ENCODE data around the gene TNNI3K. TPM values are rescaled to one million over a fixed set of nuclear protein-coding genes. Genes with fewer than 3 reads are reported as not detected.

Gene TNNI3K
- polyA plus RNA-seq, 1 donor from 2014 or later = 3.5 TPM

DNA sequence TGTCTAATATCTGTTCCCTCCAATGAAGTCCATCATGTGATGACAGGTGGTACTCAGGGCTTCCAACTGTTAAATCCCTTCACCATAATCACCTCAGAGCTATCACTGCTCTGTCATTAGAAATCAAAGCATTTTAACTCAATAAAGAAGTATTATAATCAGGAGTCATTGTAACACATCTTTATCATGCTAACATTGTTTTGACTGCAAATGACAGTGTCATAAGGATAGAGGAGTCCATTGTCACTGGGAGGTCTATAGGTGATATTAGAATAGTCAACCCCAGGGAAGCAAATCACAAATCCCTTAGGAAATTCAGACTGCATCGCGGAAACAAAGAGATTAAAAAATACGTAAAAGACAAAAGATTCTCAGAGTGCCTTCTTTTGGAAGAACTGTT is 246.4 kb downstream of the TNNI3K start:
- Histone ChIP-seq H3K27me3 (ENCODE audit: insufficient read depth, low read depth, low read length) (no peaks in the 10 kb centered on the region), H3K9ac (ENCODE audit: low read length) (no peak overlapping the region), H3K4me3 (ENCODE audit: low read length) (no peak overlapping the region), H3K36me3 (ENCODE audit: insufficient read depth, low read length) (no peaks in the 10 kb centered on the region), H3K4me2 (ENCODE audit: low read length) (no peak overlapping the region), H3K79me2 (replicated peaks; ENCODE audit: insufficient read depth, low read length) (no peaks in the 10 kb centered on the region), H4K20me1 (ENCODE audit: insufficient read depth) (no peaks in the 10 kb centered on the region), H3K9me3 (ENCODE audit: low read length) (no peaks in the 10 kb centered on the region), H2AFZ (ENCODE audit: low read depth, low read length) (no peak overlapping the region), H3F3A (ENCODE audit: insufficient read depth, low read length, poor library complexity, severe bottlenecking) (no peaks in the 10 kb centered on the region), H3K9me2 (ENCODE audit: insufficient read depth, low read length) (no peaks in the 10 kb centered on the region), H3K27ac (ENCODE audit: low read length) (no peak overlapping the region)
- TF ChIP-seq, protein P1, sequence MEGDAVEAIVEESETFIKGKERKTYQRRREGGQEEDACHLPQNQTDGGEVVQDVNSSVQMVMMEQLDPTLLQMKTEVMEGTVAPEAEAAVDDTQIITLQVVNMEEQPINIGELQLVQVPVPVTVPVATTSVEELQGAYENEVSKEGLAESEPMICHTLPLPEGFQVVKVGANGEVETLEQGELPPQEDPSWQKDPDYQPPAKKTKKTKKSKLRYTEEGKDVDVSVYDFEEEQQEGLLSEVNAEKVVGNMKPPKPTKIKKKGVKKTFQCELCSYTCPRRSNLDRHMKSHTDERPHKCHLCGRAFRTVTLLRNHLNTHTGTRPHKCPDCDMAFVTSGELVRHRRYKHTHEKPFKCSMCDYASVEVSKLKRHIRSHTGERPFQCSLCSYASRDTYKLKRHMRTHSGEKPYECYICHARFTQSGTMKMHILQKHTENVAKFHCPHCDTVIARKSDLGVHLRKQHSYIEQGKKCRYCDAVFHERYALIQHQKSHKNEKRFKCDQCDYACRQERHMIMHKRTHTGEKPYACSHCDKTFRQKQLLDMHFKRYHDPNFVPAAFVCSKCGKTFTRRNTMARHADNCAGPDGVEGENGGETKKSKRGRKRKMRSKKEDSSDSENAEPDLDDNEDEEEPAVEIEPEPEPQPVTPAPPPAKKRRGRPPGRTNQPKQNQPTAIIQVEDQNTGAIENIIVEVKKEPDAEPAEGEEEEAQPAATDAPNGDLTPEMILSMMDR (IDR thresholded peaks at IDR 0.05; ENCODE audit: poor library complexity, severe bottlenecking) = no peak
- TF ChIP-seq EZH2 (IDR thresholded peaks at IDR 0.05; ENCODE audit: borderline replicate concordance, insufficient read depth, low read length, poor library complexity, severe bottlenecking) = no peak
- TF ChIP-seq, protein P2, sequence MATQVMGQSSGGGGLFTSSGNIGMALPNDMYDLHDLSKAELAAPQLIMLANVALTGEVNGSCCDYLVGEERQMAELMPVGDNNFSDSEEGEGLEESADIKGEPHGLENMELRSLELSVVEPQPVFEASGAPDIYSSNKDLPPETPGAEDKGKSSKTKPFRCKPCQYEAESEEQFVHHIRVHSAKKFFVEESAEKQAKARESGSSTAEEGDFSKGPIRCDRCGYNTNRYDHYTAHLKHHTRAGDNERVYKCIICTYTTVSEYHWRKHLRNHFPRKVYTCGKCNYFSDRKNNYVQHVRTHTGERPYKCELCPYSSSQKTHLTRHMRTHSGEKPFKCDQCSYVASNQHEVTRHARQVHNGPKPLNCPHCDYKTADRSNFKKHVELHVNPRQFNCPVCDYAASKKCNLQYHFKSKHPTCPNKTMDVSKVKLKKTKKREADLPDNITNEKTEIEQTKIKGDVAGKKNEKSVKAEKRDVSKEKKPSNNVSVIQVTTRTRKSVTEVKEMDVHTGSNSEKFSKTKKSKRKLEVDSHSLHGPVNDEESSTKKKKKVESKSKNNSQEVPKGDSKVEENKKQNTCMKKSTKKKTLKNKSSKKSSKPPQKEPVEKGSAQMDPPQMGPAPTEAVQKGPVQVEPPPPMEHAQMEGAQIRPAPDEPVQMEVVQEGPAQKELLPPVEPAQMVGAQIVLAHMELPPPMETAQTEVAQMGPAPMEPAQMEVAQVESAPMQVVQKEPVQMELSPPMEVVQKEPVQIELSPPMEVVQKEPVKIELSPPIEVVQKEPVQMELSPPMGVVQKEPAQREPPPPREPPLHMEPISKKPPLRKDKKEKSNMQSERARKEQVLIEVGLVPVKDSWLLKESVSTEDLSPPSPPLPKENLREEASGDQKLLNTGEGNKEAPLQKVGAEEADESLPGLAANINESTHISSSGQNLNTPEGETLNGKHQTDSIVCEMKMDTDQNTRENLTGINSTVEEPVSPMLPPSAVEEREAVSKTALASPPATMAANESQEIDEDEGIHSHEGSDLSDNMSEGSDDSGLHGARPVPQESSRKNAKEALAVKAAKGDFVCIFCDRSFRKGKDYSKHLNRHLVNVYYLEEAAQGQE (IDR thresholded peaks at IDR 0.05; ENCODE audit: borderline replicate concordance) = no peak
- no peak for TF ChIP-seq TAF1 (IDR thresholded peaks at IDR 0.05; ENCODE audit: low read depth)
- TF ChIP-seq SMC3 (conservative IDR thresholded peaks at IDR 0.05; ENCODE audit: poor library complexity) = no peak
- TF ChIP-seq POLR2AphosphoS5 (IDR thresholded peaks at IDR 0.05) = peak; percentile 70
- TF ChIP-seq EP300 (conservative IDR thresholded peaks at IDR 0.05; ENCODE audit: poor library complexity, severe bottlenecking) = peak; percentile 53
- no peak for TF ChIP-seq RAD21 (conservative IDR thresholded peaks at IDR 0.05)

DNA sequence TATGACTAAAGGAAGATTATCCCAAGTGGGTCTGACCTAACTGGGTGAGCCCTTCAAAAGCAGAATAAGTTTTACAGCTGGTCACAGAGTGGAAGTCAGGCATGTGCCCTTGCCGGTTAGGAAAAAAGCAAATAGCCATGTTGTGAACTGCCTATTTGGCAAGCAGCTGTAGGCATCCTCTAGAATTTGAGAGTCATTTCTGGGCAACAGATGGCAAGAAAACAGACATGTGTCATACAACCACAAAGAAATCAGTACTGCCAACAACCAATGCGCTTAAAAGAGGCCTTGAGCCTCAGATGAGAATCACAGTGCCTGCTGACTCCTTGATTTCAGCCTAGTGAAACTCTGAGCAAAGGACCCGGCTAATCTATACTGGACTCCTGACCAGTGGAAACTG is 250.4 kb downstream of the TNNI3K start:
- no peaks in the 10 kb centered on the region for H3K79me2 ChIP-seq (replicated peaks; ENCODE audit: insufficient read depth, low read length)
- no peak overlapping the region for H3K4me3 ChIP-seq (ENCODE audit: low read length)
- H3K36me3 ChIP-seq (ENCODE audit: insufficient read depth, low read length) = no peaks in the 10 kb centered on the region
- H4K20me1 ChIP-seq (ENCODE audit: insufficient read depth) = no peaks in the 10 kb centered on the region
- no peak overlapping the region for H3K27ac ChIP-seq (ENCODE audit: low read length)
- no peaks in the 10 kb centered on the region for H3K9me3 ChIP-seq (ENCODE audit: low read length)
- no peak overlapping the region for H3K4me2 ChIP-seq (ENCODE audit: low read length)
- no peak for TF ChIP-seq EZH2 (IDR thresholded peaks at IDR 0.05; ENCODE audit: borderline replicate concordance, insufficient read depth, low read length, poor library complexity, severe bottlenecking)
- TF ChIP-seq MXI1 (conservative IDR thresholded peaks at IDR 0.05; ENCODE audit: poor library complexity, severe bottlenecking) = no peak
- no peak overlapping the region for H3K9ac ChIP-seq (ENCODE audit: low read length)
- no peak overlapping the region for H2AFZ ChIP-seq (ENCODE audit: low read depth, low read length)
- no peaks in the 10 kb centered on the region for H3K27me3 ChIP-seq (ENCODE audit: insufficient read depth, low read depth, low read length)
- H3F3A ChIP-seq (ENCODE audit: insufficient read depth, low read length, poor library complexity, severe bottlenecking) = no peaks in the 10 kb centered on the region
- H3K9me2 ChIP-seq (ENCODE audit: insufficient read depth, low read length) = no peaks in the 10 kb centered on the region

DNA sequence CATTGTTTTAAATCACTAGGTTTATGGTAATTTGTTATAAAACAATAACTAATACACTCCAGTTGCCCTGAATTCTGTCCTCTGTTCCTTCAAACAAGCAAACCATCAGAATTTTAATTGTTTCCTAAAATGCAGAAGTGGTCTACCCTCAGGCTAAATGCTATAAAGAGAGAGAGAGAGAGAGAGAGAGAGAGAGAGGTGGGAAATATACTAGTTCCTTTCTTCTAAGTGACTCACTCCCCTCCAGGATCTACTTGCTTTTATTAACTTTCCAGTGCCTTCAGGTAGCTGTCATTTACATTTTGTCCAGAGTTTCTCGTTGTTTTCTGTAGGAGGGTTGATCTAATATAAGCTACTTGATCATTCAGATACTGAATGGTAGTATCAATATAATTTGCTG is 250.8 kb downstream of the TNNI3K start:
- no peaks in the 10 kb centered on the region for H3K79me2 ChIP-seq (replicated peaks; ENCODE audit: insufficient read depth, low read length)
- H3K9me3 ChIP-seq (ENCODE audit: low read length) = no peaks in the 10 kb centered on the region
- TF ChIP-seq EP300 (conservative IDR thresholded peaks at IDR 0.05; ENCODE audit: poor library complexity, severe bottlenecking) = no peak
- no peak for TF ChIP-seq RAD21 (conservative IDR thresholded peaks at IDR 0.05)
- TF ChIP-seq POLR2AphosphoS5 (IDR thresholded peaks at IDR 0.05) = no peak
- TF ChIP-seq EZH2 (IDR thresholded peaks at IDR 0.05; ENCODE audit: borderline replicate concordance, insufficient read depth, low read length, poor library complexity, severe bottlenecking) = no peak
- no peak for TF ChIP-seq TAF1 (IDR thresholded peaks at IDR 0.05; ENCODE audit: low read depth)
- no peak for TF ChIP-seq MXI1 (conservative IDR thresholded peaks at IDR 0.05; ENCODE audit: poor library complexity, severe bottlenecking)
- H3K9ac ChIP-seq (ENCODE audit: low read length) = no peak overlapping the region
- H3K4me2 ChIP-seq (ENCODE audit: low read length) = no peak overlapping the region
- no peaks in the 10 kb centered on the region for H3F3A ChIP-seq (ENCODE audit: insufficient read depth, low read length, poor library complexity, severe bottlenecking)
- H4K20me1 ChIP-seq (ENCODE audit: insufficient read depth) = no peaks in the 10 kb centered on the region
- H3K4me3 ChIP-seq (ENCODE audit: low read length) = no peak overlapping the region
- no peaks in the 10 kb centered on the region for H3K9me2 ChIP-seq (ENCODE audit: insufficient read depth, low read length)
- H3K36me3 ChIP-seq (ENCODE audit: insufficient read depth, low read length) = no peaks in the 10 kb centered on the region
- no peaks in the 10 kb centered on the region for H3K27me3 ChIP-seq (ENCODE audit: insufficient read depth, low read depth, low read length)
- no peak overlapping the region for H2AFZ ChIP-seq (ENCODE audit: low read depth, low read length)
- no peak overlapping the region for H3K27ac ChIP-seq (ENCODE audit: low read length)

All from neural cell (in vitro differentiated cells).